Rectal smooth muscle tissue (tissue), 1 donor: Measurements from ENCODE around the gene ANO10.
A peak's percentile ranks its signal among the peaks of the same experiment; 100 is the strongest.

ENCODE experiments used
- H3K27ac ChIP-seq: one replicate; pipeline ENCODE4 v1.7.0; 2013; ENCODE audit warnings: low read depth, low read length, inconsistent platforms
- H3K27me3 ChIP-seq: one replicate; pipeline ENCODE4 v1.7.0; 2013; ENCODE audit warnings: low read length; ENCODE audit not compliant: control insufficient read depth, insufficient read depth
- H3K36me3 ChIP-seq: one replicate; pipeline ENCODE4 v1.7.0; 2013; ENCODE audit warnings: low read length; ENCODE audit not compliant: control insufficient read depth, insufficient read depth
- H3K4me1 ChIP-seq: one replicate; pipeline ENCODE4 v1.7.0; 2013; ENCODE audit warnings: low read length; ENCODE audit not compliant: control insufficient read depth, insufficient read depth
- H3K4me3 ChIP-seq: one replicate; pipeline ENCODE4 v1.7.0; 2013; ENCODE audit warnings: low read length
- H3K9ac ChIP-seq: one replicate; pipeline ENCODE4 v1.7.0; 2013; ENCODE audit warnings: low read length

Gene ANO10

GRCh38 chr3:43435706-43436105 lies 186.1 kb downstream of the ANO10 start:
- Histone ChIP-seq H3K36me3 (no peaks in the 10 kb centered on the region), H3K4me1 (no peaks in the 10 kb centered on the region), H3K27me3 (no peaks in the 10 kb centered on the region), H3K9ac (no peak overlapping the region), H3K27ac (no peak overlapping the region), H3K4me3 (no peak overlapping the region)

DNA sequence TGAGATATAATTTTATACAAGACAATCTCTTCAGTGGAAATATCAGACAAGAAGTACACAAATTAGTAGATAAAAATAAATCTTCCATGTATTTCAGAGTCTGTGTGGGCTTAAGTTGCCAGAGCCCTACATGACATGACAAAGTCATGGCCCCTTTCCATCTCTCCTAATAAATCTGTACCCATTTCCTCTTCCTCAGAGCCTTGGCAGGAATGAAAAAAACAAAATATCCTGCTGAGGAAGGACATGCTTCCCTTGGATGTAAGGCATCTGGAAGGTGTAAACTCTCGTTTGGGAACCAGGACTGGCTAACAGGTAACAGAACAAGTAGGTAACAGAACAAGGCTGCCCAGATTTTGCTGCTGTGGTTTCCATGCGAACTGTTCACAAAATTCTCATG lies 187.4 kb downstream of the ANO10 start:
- Histone ChIP-seq H3K27me3 (no peaks in the 10 kb centered on the region), H3K4me1 (no peaks in the 10 kb centered on the region), H3K9ac (no peak overlapping the region), H3K27ac (no peak overlapping the region), H3K4me3 (no peak overlapping the region), H3K36me3 (no peaks in the 10 kb centered on the region)

DNA sequence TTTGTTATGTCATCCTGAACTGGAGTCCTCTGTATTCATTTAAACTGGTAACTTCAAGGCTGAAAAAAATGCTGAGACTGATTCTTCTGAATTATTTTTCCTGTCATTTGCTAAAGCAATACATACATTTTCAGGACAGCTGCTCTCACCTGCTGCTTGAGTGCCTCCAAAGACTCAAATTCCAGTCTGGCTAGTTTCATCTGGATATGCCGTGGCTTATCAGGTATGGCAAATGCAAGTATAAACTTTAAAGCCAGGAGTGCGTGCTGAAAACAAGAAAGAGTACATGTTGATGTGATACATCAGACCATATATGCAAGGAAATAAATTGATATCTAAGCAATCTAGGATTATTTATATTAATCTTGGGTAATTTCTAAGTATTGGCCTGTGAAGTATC lies 189.3 kb downstream of the ANO10 start:
- H3K27ac ChIP-seq: no peak overlapping the region
- no peak overlapping the region for H3K4me3 ChIP-seq
- H3K4me1 ChIP-seq: no peaks in the 10 kb centered on the region
- no peaks in the 10 kb centered on the region for H3K36me3 ChIP-seq
- H3K27me3 ChIP-seq: no peaks in the 10 kb centered on the region
- no peak overlapping the region for H3K9ac ChIP-seq

DNA sequence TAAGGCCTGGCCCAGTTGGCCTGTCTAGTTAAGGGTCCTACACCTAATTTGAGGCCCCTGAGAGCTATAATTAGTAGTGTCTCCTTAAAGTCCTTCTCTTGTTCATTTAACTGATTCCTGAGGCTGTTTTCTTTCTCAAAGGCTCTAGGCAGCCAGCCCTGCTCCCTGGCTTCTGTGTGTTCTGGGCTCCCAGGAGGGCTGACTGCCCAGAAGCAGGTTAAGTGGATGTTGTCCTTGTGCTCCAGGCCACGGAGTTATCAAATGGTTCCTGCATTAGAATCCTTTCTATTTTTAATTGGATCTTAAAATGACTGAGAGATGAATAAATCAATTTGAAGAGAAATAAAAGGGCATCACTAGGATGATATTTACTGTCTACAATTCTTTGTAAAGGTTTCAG lies 195.4 kb downstream of the ANO10 start:
- Histone ChIP-seq H3K4me3 (no peak overlapping the region), H3K27me3 (no peaks in the 10 kb centered on the region), H3K9ac (no peak overlapping the region), H3K27ac (no peak overlapping the region), H3K4me1 (peaks cover 14% of the 10 kb centered on the region), H3K36me3 (no peaks in the 10 kb centered on the region)

DNA sequence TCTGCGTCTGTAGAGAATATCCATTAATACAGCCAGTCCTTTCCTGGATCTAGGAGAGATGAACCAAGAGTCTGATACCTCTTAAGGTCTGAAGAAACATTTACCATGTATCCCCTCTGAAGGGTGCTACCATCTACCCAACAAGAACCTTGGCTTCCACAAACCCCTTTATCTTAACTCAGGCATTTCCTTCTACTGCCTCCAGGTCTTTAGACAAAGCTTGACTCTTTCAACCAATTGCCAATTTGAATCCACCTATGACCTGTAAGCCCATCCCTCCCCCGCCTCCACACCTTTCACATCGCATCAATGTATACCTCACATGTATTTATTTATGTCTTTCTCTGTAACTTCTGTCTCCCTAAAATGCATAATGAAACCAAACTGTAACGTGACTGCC lies 196.0 kb downstream of the ANO10 start:
- H3K27ac ChIP-seq: no peak overlapping the region
- H3K36me3 ChIP-seq: no peaks in the 10 kb centered on the region
- H3K4me1 ChIP-seq: peaks cover 14% of the 10 kb centered on the region
- no peaks in the 10 kb centered on the region for H3K27me3 ChIP-seq
- no peak overlapping the region for H3K4me3 ChIP-seq
- no peak overlapping the region for H3K9ac ChIP-seq

- H3K27ac ChIP-seq: peak overlapping the region; percentile 16
- H3K36me3 ChIP-seq: no peaks in the 10 kb centered on the region
- H3K27me3 ChIP-seq: no peaks in the 10 kb centered on the region
- H3K4me1 ChIP-seq: peaks cover 14% of the 10 kb centered on the region
- no peak overlapping the region for H3K4me3 ChIP-seq
- H3K9ac ChIP-seq: no peak overlapping the region
Measured at GRCh38 chr3:43423639-43424038, 198.2 kb downstream of the ANO10 start.

DNA sequence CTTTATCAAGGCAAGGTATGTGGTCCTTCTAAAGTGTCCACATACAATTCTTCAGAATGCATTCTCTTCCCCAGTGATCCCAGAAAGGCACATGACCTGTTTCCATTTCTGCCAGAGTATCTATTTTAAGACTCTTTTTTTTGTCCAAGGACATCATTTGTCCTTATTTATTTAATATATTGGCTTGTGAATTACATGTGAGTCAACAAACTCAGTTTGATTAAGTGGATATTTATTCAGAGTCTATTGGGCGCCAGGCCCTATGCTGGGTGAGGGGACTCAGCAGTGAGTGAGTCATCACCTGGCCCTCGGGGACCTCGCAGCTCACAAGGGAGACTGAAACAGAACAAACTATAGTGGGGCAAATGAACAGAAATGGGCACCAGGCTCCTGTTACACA lies 198.7 kb downstream of the ANO10 start:
- Histone ChIP-seq H3K27me3 (no peaks in the 10 kb centered on the region), H3K4me1 (peaks cover 14% of the 10 kb centered on the region), H3K27ac (peak overlapping the region; percentile 16), H3K4me3 (no peak overlapping the region), H3K9ac (no peak overlapping the region), H3K36me3 (no peaks in the 10 kb centered on the region)

GRCh38 chr3:43418601-43419272 lies 203.1 kb downstream of the ANO10 start:
- Histone ChIP-seq H3K27ac (no peak overlapping the region), H3K27me3 (no peaks in the 10 kb centered on the region), H3K4me3 (no peak overlapping the region), H3K36me3 (no peaks in the 10 kb centered on the region), H3K9ac (no peak overlapping the region), H3K4me1 (peaks cover 12% of the 10 kb centered on the region)

DNA sequence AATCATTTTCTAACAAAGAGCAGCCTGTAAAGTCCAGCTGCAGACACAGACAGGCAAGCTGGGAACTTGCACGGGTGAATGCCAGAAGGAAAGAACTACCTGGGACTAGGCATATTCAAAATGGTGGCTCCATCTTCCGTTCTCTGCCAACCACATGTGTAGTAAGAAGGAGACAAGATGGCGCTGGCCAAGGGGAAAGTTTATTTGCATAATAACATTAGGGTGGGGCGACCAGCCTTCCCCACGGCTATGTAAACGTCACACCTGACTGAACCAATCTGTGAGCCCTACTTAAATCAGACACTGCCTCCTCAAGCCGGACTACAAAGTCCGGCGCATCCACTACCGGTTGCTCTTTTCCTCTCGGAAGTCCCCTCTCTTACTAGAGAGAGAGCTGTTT lies 204.7 kb downstream of the ANO10 start:
- Histone ChIP-seq H3K4me3 (no peak overlapping the region), H3K27ac (no peak overlapping the region), H3K27me3 (no peaks in the 10 kb centered on the region), H3K9ac (no peak overlapping the region), H3K36me3 (no peaks in the 10 kb centered on the region), H3K4me1 (no peaks in the 10 kb centered on the region)

GRCh38 chr3:43415088-43415487 lies 206.7 kb downstream of the ANO10 start:
- H3K36me3 ChIP-seq: no peaks in the 10 kb centered on the region
- no peaks in the 10 kb centered on the region for H3K4me1 ChIP-seq
- no peak overlapping the region for H3K9ac ChIP-seq
- no peaks in the 10 kb centered on the region for H3K27me3 ChIP-seq
- H3K4me3 ChIP-seq: no peak overlapping the region
- no peak overlapping the region for H3K27ac ChIP-seq

DNA sequence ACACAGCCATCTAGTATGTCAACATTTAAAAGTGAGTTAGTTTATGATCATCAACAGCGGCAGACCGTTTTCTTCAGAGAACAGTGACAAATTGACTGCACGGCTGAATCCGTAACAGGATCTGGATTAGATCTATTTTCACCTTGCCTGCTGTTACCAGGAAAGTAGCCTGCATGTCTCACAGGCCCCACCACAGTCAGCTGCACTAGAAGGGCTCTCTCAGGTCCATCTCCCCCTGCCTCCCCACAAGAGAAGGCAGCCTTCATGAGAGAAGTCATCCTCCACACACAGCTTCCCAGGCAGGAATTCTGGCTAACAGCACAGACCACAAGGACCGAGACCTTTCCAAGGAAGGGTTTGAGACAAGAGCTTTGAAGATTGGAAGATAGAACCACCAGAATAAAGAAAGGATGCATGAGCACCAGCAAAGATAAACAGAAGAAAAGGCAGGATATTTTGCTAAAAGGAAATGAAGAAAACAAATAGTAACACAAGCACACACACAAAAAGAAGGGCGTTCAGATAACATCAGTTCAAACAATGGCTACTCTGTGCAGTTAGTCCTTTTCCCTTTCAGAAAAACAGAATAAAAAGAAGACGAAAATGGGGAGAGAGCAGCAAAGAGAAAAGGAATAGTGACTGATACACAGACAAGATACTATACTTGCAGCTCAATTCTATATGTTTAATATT lies 208.0 kb downstream of the ANO10 start:
- no peaks in the 10 kb centered on the region for H3K4me1 ChIP-seq
- H3K36me3 ChIP-seq: no peaks in the 10 kb centered on the region
- H3K27me3 ChIP-seq: no peaks in the 10 kb centered on the region
- no peak overlapping the region for H3K9ac ChIP-seq
- H3K4me3 ChIP-seq: no peak overlapping the region
- H3K27ac ChIP-seq: no peak overlapping the region

DNA sequence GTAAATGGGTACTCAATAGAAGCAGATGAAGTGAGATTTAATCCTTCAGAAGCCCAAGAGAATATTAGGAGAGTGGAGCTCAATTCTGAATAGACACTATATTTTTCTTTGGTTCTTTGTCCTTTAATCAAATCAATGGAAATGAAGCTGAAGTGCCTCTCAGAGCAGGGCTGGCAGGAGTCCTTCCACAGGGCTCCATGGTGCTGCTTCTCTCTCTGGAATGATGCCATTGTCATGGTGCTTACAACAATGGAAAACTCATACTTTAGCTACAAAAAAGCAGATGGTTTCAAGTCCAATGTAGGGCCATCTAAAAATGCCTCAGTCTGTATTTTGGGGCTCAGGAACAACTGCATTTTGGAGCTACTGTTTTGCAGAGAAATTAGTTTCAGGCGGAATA lies 210.4 kb downstream of the ANO10 start:
- H3K4me3 ChIP-seq: no peak overlapping the region
- no peak overlapping the region for H3K27ac ChIP-seq
- no peaks in the 10 kb centered on the region for H3K27me3 ChIP-seq
- no peaks in the 10 kb centered on the region for H3K4me1 ChIP-seq
- H3K36me3 ChIP-seq: no peaks in the 10 kb centered on the region
- H3K9ac ChIP-seq: no peak overlapping the region

GRCh38 chr3:43410592-43410991 lies 211.2 kb downstream of the ANO10 start:
- no peak overlapping the region for H3K4me3 ChIP-seq
- H3K27ac ChIP-seq: no peak overlapping the region
- no peak overlapping the region for H3K9ac ChIP-seq
- no peaks in the 10 kb centered on the region for H3K27me3 ChIP-seq
- H3K36me3 ChIP-seq: no peaks in the 10 kb centered on the region
- no peaks in the 10 kb centered on the region for H3K4me1 ChIP-seq
